Calu3 (cell line): ENCODE measurements around the gene SLC25A14. TPM values are rescaled to one million over a fixed set of nuclear protein-coding genes. Genes with fewer than 3 reads are reported as not detected.

Source experiments
- BruUV-seq: library from RNA; stranded (reverse); fragments of 400-500 nt; replicated peaks from 2 replicates; lab custom pipeline; 2021; lab: Mats Ljungman, UMichigan
- CTCF ChIA-PET: fragments of 300-600 bp; sonication (Branson Sonifier 250); formaldehyde crosslinking; loops from one replicate; lab custom pipeline; 2022; ENCODE audit warnings: antibody characterized with exemption; lab: Charles Lee
- DNase-seq: peaks from one replicate; pipeline ENCODE4 v3.0.0; 2022
- H3K27ac Mint-ChIP-seq: one replicate; pipeline ENCODE4 v1.8.0; 2022; ENCODE audit warnings: mixed read lengths; ENCODE audit not compliant: unreplicated experiment
- H3K27me3 Mint-ChIP-seq: one replicate; pipeline ENCODE4 v1.8.0; 2022; ENCODE audit warnings: mixed read lengths; ENCODE audit not compliant: unreplicated experiment
- H3K36me3 Mint-ChIP-seq: one replicate; pipeline ENCODE4 v1.8.0; 2022; ENCODE audit warnings: mild to moderate bottlenecking, moderate library complexity, mixed read lengths; ENCODE audit not compliant: insufficient read depth, unreplicated experiment
- H3K4me1 Mint-ChIP-seq: one replicate; pipeline ENCODE4 v1.8.0; 2022; ENCODE audit warnings: mild to moderate bottlenecking, low read depth, mixed read lengths; ENCODE audit not compliant: unreplicated experiment
- H3K4me3 Mint-ChIP-seq: one replicate; pipeline ENCODE4 v1.8.0; 2022; ENCODE audit warnings: mild to moderate bottlenecking, low read depth, moderate library complexity, mixed read lengths; ENCODE audit not compliant: unreplicated experiment
- H3K9me3 Mint-ChIP-seq: one replicate; pipeline ENCODE4 v1.8.0; 2022; ENCODE audit warnings: low read depth, mixed read lengths; ENCODE audit not compliant: unreplicated experiment
- intact Hi-C: fragments of 100-400 bp; cut with micrococcal nuclease; formaldehyde crosslinking; loops from one replicate; pipeline ENCODE4 v1.10.0; 2022; ENCODE audit not compliant: unreplicated experiment
- total RNA-seq: library from RNA; stranded (reverse); gene quantifications from 2 replicates; pipeline ENCODE4 v1.2.3, GENCODE V29; 2022
- TF ChIP-seq, protein P1 (sequence below): fragments of 200-600 bp; IDR thresholded peaks from one replicate; pipeline ENCODE4 v1.8.0; 2022; ENCODE audit warnings: antibody characterized with exemption; ENCODE audit not compliant: unreplicated experiment

The SLC25A14 gene
- total RNA-seq, 1 experiment from 2014 or later = 15.4 TPM

GRCh38 chrX:130419263-130419662, 79.5 kb downstream of the SLC25A14 start:
- CTCF ChIA-PET = no interaction called here
- Mint-ChIP-seq H3K4me1 (no peaks in the 10 kb centered on the region), H3K4me3 (no peak overlapping the region), H3K36me3 (peaks cover 5% of the 10 kb centered on the region), H3K27ac (no peak overlapping the region), H3K27me3 (peaks cover under 1% of the 10 kb centered on the region), H3K9me3 (no peaks in the 10 kb centered on the region)
- TF ChIP-seq, protein P1, sequence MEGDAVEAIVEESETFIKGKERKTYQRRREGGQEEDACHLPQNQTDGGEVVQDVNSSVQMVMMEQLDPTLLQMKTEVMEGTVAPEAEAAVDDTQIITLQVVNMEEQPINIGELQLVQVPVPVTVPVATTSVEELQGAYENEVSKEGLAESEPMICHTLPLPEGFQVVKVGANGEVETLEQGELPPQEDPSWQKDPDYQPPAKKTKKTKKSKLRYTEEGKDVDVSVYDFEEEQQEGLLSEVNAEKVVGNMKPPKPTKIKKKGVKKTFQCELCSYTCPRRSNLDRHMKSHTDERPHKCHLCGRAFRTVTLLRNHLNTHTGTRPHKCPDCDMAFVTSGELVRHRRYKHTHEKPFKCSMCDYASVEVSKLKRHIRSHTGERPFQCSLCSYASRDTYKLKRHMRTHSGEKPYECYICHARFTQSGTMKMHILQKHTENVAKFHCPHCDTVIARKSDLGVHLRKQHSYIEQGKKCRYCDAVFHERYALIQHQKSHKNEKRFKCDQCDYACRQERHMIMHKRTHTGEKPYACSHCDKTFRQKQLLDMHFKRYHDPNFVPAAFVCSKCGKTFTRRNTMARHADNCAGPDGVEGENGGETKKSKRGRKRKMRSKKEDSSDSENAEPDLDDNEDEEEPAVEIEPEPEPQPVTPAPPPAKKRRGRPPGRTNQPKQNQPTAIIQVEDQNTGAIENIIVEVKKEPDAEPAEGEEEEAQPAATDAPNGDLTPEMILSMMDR = no peak
- no TSS peak for BruUV-seq
- intact Hi-C loops = no loop called here
- no peak for DNase-seq

Other genes starting within 250 kb of the SLC25A14 start
- 21.0 and 24.2 TPM in 2 replicates for gene ELF4, start 229.4 kb upstream of the SLC25A14 start, total RNA-seq
- 50.3 and 52.7 TPM in 2 replicates for gene AIFM1, start 174.1 kb upstream of the SLC25A14 start, total RNA-seq
- not detected in 2 replicates for gene RAB33A, start 168.0 kb upstream of the SLC25A14 start, total RNA-seq
- gene ZNF280C, start 71.0 kb upstream of the SLC25A14 start, total RNA-seq = 7.9 and 8.8 TPM in 2 replicates
- gene GPR119, start 45.8 kb downstream of the SLC25A14 start, total RNA-seq = not detected in 2 replicates
- 31.3 and 33.1 TPM in 2 replicates for gene RBMX2, start 62.1 kb downstream of the SLC25A14 start, total RNA-seq